Thymus (tissue), 11 donors: ENCODE data around the gene SRA1. TPM values are rescaled to one million over a fixed set of nuclear protein-coding genes. Genes with fewer than 3 reads are reported as not detected.

Experiments
- DNase-seq, 9 donors: peaks; one replicate each; pipeline ENCODE4 v3.0.0-alpha.2; 2013; ENCODE audit warnings: low spot score in 9 of 9, low read depth in 6 of 9, missing footprints in 1 of 9
- H3K27ac ChIP-seq, 2 donors: one replicate each; pipeline ENCODE4 v1.5.1; 2013; ENCODE audit warnings: control low read depth in 1 of 2, low read depth in 1 of 2, low read length in 1 of 2, mild to moderate bottlenecking in 1 of 2, moderate library complexity in 1 of 2
- H3K27me3 ChIP-seq, 2 donors: one replicate each; pipeline ENCODE4 v1.5.1; 2013; ENCODE audit warnings: low read length in 1 of 2; ENCODE audit not compliant: control insufficient read depth in 2 of 2, insufficient read depth in 1 of 2
- H3K36me3 ChIP-seq, 2 donors: one replicate each; pipeline ENCODE4 v1.5.1; 2013; ENCODE audit warnings: low read length in 1 of 2, mild to moderate bottlenecking in 1 of 2, moderate library complexity in 1 of 2; ENCODE audit not compliant: control insufficient read depth in 2 of 2, insufficient read depth in 2 of 2
- H3K4me1 ChIP-seq, 2 donors: one replicate each; pipeline ENCODE4 v1.5.1; 2013; ENCODE audit warnings: low read length in 2 of 2; ENCODE audit not compliant: control insufficient read depth in 2 of 2, insufficient read depth in 2 of 2
- H3K4me3 ChIP-seq, 2 donors: one replicate each; pipeline ENCODE4 v1.5.1; 2013; ENCODE audit warnings: low read length in 2 of 2, control low read depth in 1 of 2, mild to moderate bottlenecking in 1 of 2
- H3K9me3 ChIP-seq, 2 donors: one replicate each; pipeline ENCODE4 v1.5.1; 2013; ENCODE audit warnings: low read length in 1 of 2, mild to moderate bottlenecking in 1 of 2; ENCODE audit not compliant: control insufficient read depth in 2 of 2, insufficient read depth in 1 of 2
- WGBS: extraction: QIAGEN DNeasy Blood & Tissue Kit; methylation state at CpG from one replicate; pipeline ENCODE4 v1.1.7; 2013; 5-methylcytosine and 5-hydroxymethylcytosine counted together
- polyA plus RNA-seq: library from polyadenylated mRNA; stranded (reverse); fragments of 200-250 nt; gene quantifications from one replicate; pipeline ENCODE4 v1.2.3, GENCODE V29; 2013
- total RNA-seq: library from RNA; stranded (reverse); fragments of 120-200 nt; gene quantifications from one replicate; pipeline ENCODE4 v1.2.4, GENCODE V29; 2013
- donor health status: healthy.

Gene SRA1
- total and polyA plus RNA-seq, 2 donors: 29.7 to 46.3 TPM

DNA sequence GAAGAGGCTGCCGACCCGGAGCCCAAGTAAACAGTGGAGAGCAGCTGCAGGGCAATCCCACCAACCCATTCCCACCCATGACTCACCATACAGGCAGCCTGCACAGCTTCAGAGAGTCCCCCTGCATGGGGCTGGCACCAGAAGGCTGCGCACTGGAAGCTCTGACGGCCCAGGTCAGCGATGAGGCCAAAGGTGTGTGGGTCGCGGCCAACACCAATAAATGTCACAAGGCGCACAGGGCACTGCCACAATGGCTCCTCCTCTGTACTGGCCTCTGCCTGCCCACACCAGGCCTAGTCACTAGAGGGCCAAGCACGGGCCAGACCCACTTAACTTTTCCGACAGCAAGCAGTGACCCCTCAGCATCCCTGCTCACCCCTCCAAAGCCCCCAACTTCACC is 3.0 kb upstream of the SRA1 start:
- no peak for DNase-seq
- Histone ChIP-seq H3K27me3 (no peaks in the 10 kb centered on the region), H3K4me3 (no peak overlapping the region), H3K36me3 (peaks cover 3 to 12% of the 10 kb centered on the region in 2 donors), H3K27ac (no peak overlapping the region), H3K4me1 (peaks cover 25 to 27% of the 10 kb centered on the region in 2 donors), H3K9me3 (no peaks in the 10 kb centered on the region)
- WGBS: 98% methylated on average over 10 of the region's 10 CpGs

DNA sequence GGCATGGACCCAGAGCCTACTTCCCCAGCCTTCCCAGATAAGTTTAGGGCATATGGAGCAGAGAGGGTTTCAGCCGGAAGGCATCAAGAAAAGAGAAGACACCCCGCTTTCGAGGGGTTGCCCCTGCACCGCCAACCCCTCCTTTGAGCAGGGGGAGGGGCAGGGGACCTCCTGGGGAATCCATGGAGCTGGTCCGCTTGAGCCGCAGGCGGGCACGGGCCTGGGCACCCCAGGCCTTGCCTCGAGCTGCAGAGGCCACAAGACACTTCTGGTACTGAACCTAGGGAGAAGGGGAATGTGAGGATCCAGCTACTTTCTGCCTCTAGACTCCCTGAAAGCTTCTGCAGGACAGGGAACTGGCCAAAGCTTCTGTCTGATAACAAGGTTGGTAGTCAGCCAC is 1.3 kb upstream of the SRA1 start:
- Histone ChIP-seq H3K36me3 (peaks cover 3 to 12% of the 10 kb centered on the region in 2 donors), H3K27me3 (no peaks in the 10 kb centered on the region), H3K27ac (no peak overlapping the region), H3K9me3 (no peaks in the 10 kb centered on the region), H3K4me1 (peaks cover 23 to 24% of the 10 kb centered on the region in 2 donors), H3K4me3 (no peak overlapping the region)
- 97% methylated on average over 9 of the region's 9 CpGs for WGBS
- no peak for DNase-seq

DNA sequence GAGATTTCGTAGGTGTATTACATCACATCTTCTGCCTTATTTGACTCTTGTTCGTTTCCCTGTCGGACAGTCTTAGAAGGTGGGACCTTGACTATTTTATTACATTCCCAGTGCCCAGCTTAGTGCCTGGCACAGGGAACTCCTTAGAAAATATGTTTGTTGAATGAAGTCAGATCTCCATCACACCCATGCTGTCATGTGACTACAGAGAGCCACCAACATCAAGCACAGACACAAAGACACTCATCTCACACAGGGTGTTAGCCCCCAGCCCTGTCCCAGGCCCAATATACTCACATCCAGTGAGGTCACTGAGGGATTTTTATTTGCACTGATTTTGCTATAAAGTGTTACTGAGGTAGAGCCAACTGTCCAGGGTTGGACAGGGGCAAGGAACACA is 692 bp upstream of the SRA1 start:
- Histone ChIP-seq H3K4me1 (peaks cover 20 to 21% of the 10 kb centered on the region in 2 donors), H3K27me3 (no peaks in the 10 kb centered on the region), H3K9me3 (no peaks in the 10 kb centered on the region), H3K4me3 (no peak overlapping the region), H3K36me3 (peaks cover 3 to 18% of the 10 kb centered on the region in 2 donors), H3K27ac (peak overlapping the region; percentile 80 to 85)
- 98% methylated on average over 3 of the region's 3 CpGs for WGBS
- DNase-seq: no peak

DNA sequence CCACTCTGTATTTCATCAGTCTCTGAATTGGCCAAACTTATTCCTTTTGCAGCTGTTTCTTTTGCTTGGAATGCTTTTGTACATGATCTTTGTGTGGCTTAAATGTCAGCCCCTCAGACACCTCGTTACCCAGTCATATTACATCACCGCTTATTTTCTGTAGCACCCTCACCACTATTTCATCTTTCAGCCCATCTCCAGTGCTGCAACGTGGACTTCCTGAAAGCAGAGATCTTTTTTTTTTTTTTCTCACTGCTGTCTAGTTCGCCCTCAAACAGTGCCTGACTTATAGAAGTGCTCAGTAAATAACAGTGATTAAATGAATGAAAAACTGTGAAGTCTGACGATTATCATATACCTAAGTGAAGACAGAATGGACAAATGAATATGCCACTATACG is 835 bp downstream of the SRA1 start:
- 13% methylated on average over 6 of the region's 6 CpGs for WGBS

GRCh38 chr5:140555747-140556312 is 1.4 kb downstream of the SRA1 start:
- Histone ChIP-seq H3K4me1 (peaks cover 20 to 21% of the 10 kb centered on the region in 2 donors), H3K36me3 (peaks cover 12 to 23% of the 10 kb centered on the region in 2 donors), H3K4me3 (peak overlapping the region; percentile 81 to 83), H3K9me3 (no peaks in the 10 kb centered on the region), H3K27me3 (no peaks in the 10 kb centered on the region), H3K27ac (peak overlapping the region in 1 of 2 donors; percentile 21)
- DNase-seq: no peak
- WGBS: 94% methylated on average over 1 of the region's 1 CpG

More for the DNA sequence above, 835 bp downstream of the SRA1 start:
- Histone ChIP-seq H3K9me3 (no peaks in the 10 kb centered on the region), H3K4me3 (peak overlapping the region; percentile 81 to 83), H3K27ac (no peak overlapping the region), H3K27me3 (no peaks in the 10 kb centered on the region), H3K4me1 (peaks cover 20 to 21% of the 10 kb centered on the region in 2 donors), H3K36me3 (peaks cover 7 to 20% of the 10 kb centered on the region in 2 donors)
- peak in 1 of 9 donors; percentile 36 for DNase-seq

DNA sequence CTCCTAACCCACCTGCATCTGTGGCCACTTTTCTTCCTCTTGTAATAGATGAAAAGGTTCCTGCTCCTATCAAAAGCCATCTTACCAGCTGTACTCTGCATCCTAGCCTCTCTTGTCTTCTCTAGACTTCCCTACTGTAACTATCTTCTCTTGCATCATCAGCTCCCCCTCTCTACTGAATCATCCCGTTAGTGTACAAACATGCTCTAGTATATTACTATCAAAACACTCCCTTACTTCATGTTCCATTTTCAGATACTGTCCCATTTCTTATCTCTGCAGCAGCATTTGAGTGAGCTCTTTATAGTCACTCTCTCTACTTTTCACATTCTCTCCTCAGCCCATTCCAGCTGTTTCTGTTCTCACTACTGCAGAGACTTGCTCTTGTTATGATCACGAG is 2.8 kb downstream of the SRA1 start:
- Histone ChIP-seq H3K27me3 (no peaks in the 10 kb centered on the region), H3K4me3 (no peak overlapping the region), H3K9me3 (no peaks in the 10 kb centered on the region), H3K27ac (no peak overlapping the region), H3K36me3 (peaks cover 22 to 34% of the 10 kb centered on the region in 2 donors), H3K4me1 (peaks cover 20 to 22% of the 10 kb centered on the region in 2 donors)
- 71% methylated on average over 2 of the region's 2 CpGs for WGBS
- no peak for DNase-seq

DNA sequence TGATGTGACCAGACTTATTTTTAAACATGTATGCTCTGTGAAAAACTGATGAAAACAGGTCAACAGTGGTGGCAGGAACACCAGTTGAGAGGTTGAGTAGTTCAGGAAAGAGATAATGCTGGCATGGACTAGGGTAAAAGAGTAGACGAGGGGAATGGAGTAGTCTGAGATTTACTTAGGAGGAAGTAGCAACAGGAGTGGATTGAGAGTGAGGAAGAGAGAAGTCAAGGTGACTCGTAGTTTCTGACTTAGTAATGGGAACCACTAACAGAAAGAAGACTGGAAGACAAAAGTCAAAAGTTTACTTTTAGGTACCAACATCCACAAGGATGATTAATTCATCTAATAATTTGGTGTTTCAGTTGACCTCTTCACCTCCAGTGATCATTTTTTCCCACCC is 3.6 kb downstream of the SRA1 start:
- peaks cover 27 to 41% of the 10 kb centered on the region in 2 donors for H3K36me3 ChIP-seq

DNA sequence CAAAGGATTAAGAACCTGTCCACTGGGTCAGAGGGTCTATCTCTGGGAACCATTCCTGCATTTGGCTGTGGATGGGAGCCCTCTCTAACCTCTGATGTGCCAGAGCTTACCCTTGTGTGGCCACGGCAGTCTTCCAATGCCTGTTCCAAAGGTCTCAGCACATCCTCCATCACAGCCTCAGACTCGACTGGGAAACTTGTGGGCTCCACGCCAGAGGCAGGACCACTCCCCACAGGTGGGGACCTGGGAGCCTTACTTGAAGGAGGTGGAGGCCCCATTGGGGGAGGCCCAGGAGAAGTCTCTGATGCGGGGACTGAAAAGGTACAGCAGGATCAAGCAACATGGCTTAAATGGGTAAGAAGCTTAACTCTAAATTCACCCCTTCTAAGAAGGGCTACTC is 5.4 kb downstream of the SRA1 start:
- Histone ChIP-seq H3K4me1 (peaks cover 26 to 44% of the 10 kb centered on the region in 2 donors), H3K36me3 (peaks cover 27 to 41% of the 10 kb centered on the region in 2 donors), H3K9me3 (no peaks in the 10 kb centered on the region), H3K4me3 (no peak overlapping the region), H3K27ac (no peak overlapping the region), H3K27me3 (no peaks in the 10 kb centered on the region)
- 99% methylated on average over 4 of the region's 4 CpGs for WGBS
- no peak for DNase-seq

More for the DNA sequence above, 3.6 kb downstream of the SRA1 start:
- no peaks in the 10 kb centered on the region for H3K9me3 ChIP-seq
- H3K27me3 ChIP-seq: no peaks in the 10 kb centered on the region
- no peak overlapping the region for H3K27ac ChIP-seq
- H3K4me1 ChIP-seq: peaks cover 20 to 30% of the 10 kb centered on the region in 2 donors
- 93% methylated on average over 2 of the region's 2 CpGs for WGBS
- H3K4me3 ChIP-seq: no peak overlapping the region
- no peak for DNase-seq

DNA sequence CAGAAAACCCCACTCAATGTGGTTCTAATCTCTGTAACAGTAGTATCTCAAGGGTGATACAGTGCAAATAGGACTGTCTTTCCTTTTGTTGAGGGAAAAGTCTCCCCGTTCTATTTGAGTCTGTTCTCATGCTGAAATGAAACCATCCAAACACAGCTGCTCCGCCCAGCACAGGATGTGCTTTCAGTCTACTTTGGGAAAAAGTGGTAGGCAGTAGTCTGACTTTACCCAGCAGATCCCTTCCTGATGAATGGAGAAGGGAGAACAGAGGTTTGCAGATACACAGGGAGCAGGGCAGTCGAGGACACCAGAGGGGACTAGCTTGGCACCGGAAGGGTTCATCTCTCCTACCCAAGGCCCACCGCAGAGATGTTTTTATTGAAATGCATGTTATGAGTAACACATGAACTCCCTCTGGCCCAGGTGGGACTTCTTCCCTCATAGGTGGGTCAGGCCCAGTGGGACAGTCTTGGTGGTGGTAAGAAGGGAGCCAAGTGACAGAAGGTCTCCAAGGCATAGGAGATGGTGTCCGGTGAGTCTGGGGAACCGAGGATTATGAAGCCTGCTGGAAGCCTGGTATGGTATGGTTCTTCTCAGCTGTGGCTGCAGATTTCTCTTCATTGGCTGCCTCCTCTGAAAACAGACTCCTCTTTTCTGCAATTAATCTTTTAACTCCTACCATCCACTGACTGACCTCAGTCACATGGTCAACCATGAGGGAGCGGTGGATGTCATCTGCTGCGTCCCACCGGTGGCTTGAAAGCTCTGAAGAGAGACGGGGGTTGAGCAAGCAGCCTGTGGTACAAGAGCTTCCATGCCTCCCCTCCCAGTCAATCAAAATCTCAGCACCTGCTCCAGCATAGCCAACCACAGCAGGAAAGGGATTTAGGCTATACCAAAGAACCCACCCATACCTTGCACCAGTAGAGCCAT is 6.9 kb downstream of the SRA1 start:
- no peak overlapping the region for H3K27ac ChIP-seq
- H3K36me3 ChIP-seq: peaks cover 27 to 41% of the 10 kb centered on the region in 2 donors
- H3K27me3 ChIP-seq: no peaks in the 10 kb centered on the region
- no peak overlapping the region for H3K4me3 ChIP-seq
- 96% methylated on average over 11 of the region's 11 CpGs for WGBS
- DNase-seq: no peak
- H3K4me1 ChIP-seq: peaks cover 15 to 38% of the 10 kb centered on the region in 2 donors
- no peaks in the 10 kb centered on the region for H3K9me3 ChIP-seq
